Chondrocyte (in vitro differentiated cells): ENCODE results near the gene PKMYT1. TPM values are rescaled to one million over a fixed set of nuclear protein-coding genes. Genes with fewer than 3 reads are reported as not detected.

Source experiments
- DNase-seq: peaks from one replicate; pipeline ENCODE4 v3.0.0; 2021; ENCODE audit warnings: mixed read lengths, low spot score
- H3K27ac Mint-ChIP-seq: one replicate; pipeline ENCODE4 v1.8.0; 2021; ENCODE audit warnings: mild to moderate bottlenecking, moderate library complexity, mixed read lengths; ENCODE audit not compliant: unreplicated experiment
- H3K27me3 Mint-ChIP-seq: 2 replicates; pipeline ENCODE4 v1.8.0; 2021; ENCODE audit warnings: low read depth, mixed read lengths
- H3K36me3 Mint-ChIP-seq: 2 replicates; pipeline ENCODE4 v1.8.0; 2021; ENCODE audit warnings: low read depth, mixed read lengths
- H3K4me1 Mint-ChIP-seq: 2 replicates; pipeline ENCODE4 v1.8.0; 2021; ENCODE audit warnings: low read depth, mild to moderate bottlenecking, mixed read lengths
- H3K4me3 Mint-ChIP-seq: one replicate; pipeline ENCODE4 v1.8.0; 2021; ENCODE audit warnings: mild to moderate bottlenecking, moderate library complexity, mixed read lengths; ENCODE audit not compliant: unreplicated experiment
- H3K9me3 Mint-ChIP-seq: 2 replicates; pipeline ENCODE4 v1.8.0; 2021; ENCODE audit warnings: low read depth, mixed read lengths
- CTCF ChIP-seq: fragments of 200-600 bp; sonication (generic); IDR thresholded peaks from 2 replicates; pipeline ENCODE4 v1.5.0; 2021; ENCODE audit warnings: antibody characterized with exemption, mild to moderate bottlenecking, moderate library complexity
- total RNA-seq: library from RNA; stranded (reverse); gene quantifications from 3 replicates; pipeline ENCODE4 v1.2.1, GENCODE V29; 2021

The PKMYT1 gene
- total RNA-seq, 1 donor from 2014 or later, result 6.2 TPM

DNA sequence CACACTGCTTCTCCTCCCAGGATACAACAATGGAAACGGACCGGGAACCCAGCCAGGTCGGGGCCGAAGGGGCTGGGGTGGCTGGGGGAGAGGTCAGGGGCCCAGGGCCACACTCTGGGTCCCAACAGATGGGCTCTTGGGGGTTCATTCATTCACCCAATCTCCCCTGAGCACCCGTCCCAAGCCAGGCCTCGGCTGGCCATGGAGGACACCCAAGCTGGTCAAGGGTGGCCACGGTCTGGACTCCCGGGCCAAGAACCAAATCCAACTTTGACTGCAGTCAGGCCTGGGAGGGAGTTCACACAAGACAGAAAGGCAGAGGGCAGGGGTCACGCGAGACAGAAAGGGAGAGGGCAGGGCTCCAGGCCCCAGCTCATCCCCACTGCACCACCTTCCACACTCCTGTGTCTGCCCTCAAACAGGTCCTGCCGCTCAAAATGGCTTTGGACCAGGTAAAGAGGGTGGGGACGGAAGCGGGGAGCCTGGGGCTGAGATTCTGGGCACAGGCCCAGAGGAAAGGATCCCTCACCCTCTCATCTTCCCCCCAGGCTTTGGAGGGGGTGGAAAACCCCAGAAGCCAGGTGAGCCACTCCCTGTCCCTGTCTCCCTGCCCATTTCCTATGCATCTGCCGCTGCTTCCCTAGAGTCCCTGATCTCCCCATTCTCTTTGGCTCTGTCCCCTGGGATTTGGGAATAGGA is 12.3 kb upstream of the PKMYT1 start:
- no peak for DNase-seq
- Mint-ChIP-seq H3K27ac (no peak overlapping the region), H3K4me3 (no peak overlapping the region), H3K27me3 (no peaks in the 10 kb centered on the region), H3K9me3 (no peaks in the 10 kb centered on the region), H3K4me1 (no peaks in the 10 kb centered on the region), H3K36me3 (no peaks in the 10 kb centered on the region)
- TF ChIP-seq CTCF, result no peak

- Mint-ChIP-seq H3K4me1 (no peaks in the 10 kb centered on the region), H3K4me3 (no peak overlapping the region), H3K27ac (no peak overlapping the region)
Measured at GRCh38 chr16:2991566-2992261, 11.5 kb upstream of the PKMYT1 start.

GRCh38 chr16:2990891-2991290 is 10.6 kb upstream of the PKMYT1 start:
- no peak for TF ChIP-seq CTCF
- no peaks in the 10 kb centered on the region for H3K4me1 Mint-ChIP-seq
- no peaks in the 10 kb centered on the region for H3K27me3 Mint-ChIP-seq
- no peak for DNase-seq
- no peak overlapping the region for H3K27ac Mint-ChIP-seq
- no peak overlapping the region for H3K4me3 Mint-ChIP-seq
- H3K9me3 Mint-ChIP-seq, result no peaks in the 10 kb centered on the region
- H3K36me3 Mint-ChIP-seq, result no peaks in the 10 kb centered on the region

More at GRCh38 chr16:2991566-2992261, 11.5 kb upstream of the PKMYT1 start:
- Mint-ChIP-seq H3K36me3 (no peaks in the 10 kb centered on the region), H3K27me3 (no peaks in the 10 kb centered on the region), H3K9me3 (no peaks in the 10 kb centered on the region)
- TF ChIP-seq CTCF, result no peak
- DNase-seq, result no peak

- Mint-ChIP-seq H3K27ac (no peak overlapping the region), H3K9me3 (no peaks in the 10 kb centered on the region), H3K27me3 (no peaks in the 10 kb centered on the region), H3K4me3 (no peak overlapping the region), H3K36me3 (no peaks in the 10 kb centered on the region), H3K4me1 (peaks cover 4% of the 10 kb centered on the region)
- TF ChIP-seq CTCF, result no peak
- no peak for DNase-seq
Measured at GRCh38 chr16:2988590-2989099, 8.4 kb upstream of the PKMYT1 start.

DNA sequence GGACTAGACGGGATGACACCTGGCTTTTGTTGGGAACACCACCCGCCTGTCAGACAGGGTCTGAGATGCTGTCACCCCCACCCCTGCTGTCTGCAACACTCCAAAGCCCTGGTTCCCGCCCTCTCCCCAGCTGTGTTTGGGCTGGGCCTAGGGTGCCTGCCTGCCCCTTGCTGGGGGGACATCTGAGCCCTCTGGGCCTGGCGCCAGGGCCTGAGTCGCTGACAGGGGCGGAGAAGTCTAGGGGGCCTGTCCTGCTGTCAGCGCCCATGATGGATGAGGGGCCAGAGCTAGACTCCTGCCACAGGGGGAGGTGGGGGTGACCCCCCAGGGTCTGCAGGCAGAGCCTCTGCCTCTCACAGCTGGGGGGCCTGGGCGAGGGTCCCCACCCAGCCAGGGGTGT is 7.6 kb upstream of the PKMYT1 start:
- TF ChIP-seq CTCF, result no peak
- DNase-seq, result no peak
- Mint-ChIP-seq H3K4me1 (peaks cover 4% of the 10 kb centered on the region), H3K4me3 (no peak overlapping the region), H3K36me3 (no peaks in the 10 kb centered on the region), H3K27me3 (no peaks in the 10 kb centered on the region), H3K27ac (no peak overlapping the region), H3K9me3 (no peaks in the 10 kb centered on the region)
